ENCODE measurements around the gene ZNF611.
A peak's percentile ranks its signal among the peaks of the same experiment; 100 is the strongest.
"Not testable (repeated sequence)": the region's sequence is repeated elsewhere in the genome, so short reads cannot be mapped to it uniquely, and the experiment has no call there.

Gene ZNF611

GRCh38 chr19:52734893-52735661 lies at the start of gene ZNF611:
Gene ZNF611 (minus strand): TSS chr19:52735044. CDS start chr19:52715894, 19,150 bp downstream.
- peak; percentile 96 to 99 (median 99) for DNase-seq

- not testable (repeated sequence) for DNase-seq
Observed at GRCh38 chr19:52782864-52783263, 48.0 kb upstream of the ZNF611 start.

GRCh38 chr19:52778811-52779210 lies 44.0 kb upstream of the ZNF611 start:
- no peak for DNase-seq

GRCh38 chr19:52756447-52756846 lies 21.6 kb upstream of the ZNF611 start:
- DNase-seq = not testable (repeated sequence)

GRCh38 chr19:52749780-52750179 lies 14.9 kb upstream of the ZNF611 start:
- no peak for DNase-seq

GRCh38 chr19:52748336-52748950 lies 13.6 kb upstream of the ZNF611 start:
- DNase-seq = peak in 2 of 6 experiments; percentile 20 to 37

- peak in 1 of 6 experiments; percentile 10 for DNase-seq
Observed at GRCh38 chr19:52745919-52746318, 11.1 kb upstream of the ZNF611 start.

GRCh38 chr19:52743091-52743490 lies 8.2 kb upstream of the ZNF611 start:
- DNase-seq = no peak

GRCh38 chr19:52742516-52742915 lies 7.7 kb upstream of the ZNF611 start:
- no peak for DNase-seq

GRCh38 chr19:52741951-52742485 lies 7.2 kb upstream of the ZNF611 start:
- DNase-seq = no peak

GRCh38 chr19:52741371-52741770 lies 6.5 kb upstream of the ZNF611 start:
- not testable (repeated sequence) for DNase-seq

- DNase-seq = no peak
Observed at GRCh38 chr19:52739576-52739975, 4.7 kb upstream of the ZNF611 start.

GRCh38 chr19:52735734-52736133 lies 890 bp upstream of the ZNF611 start:
- DNase-seq = peak in 1 of 6 experiments; percentile 7

GRCh38 chr19:52734331-52734892 lies 432 bp downstream of the ZNF611 start:
- DNase-seq = peak in 1 of 6 experiments; percentile 34

GRCh38 chr19:52726051-52726450 lies 8.8 kb downstream of the ZNF611 start:
- not testable (repeated sequence) for DNase-seq

- no peak for DNase-seq
Observed at GRCh38 chr19:52725528-52725961, 9.3 kb downstream of the ZNF611 start.

GRCh38 chr19:52724701-52725514 lies 9.9 kb downstream of the ZNF611 start:
- no peak for DNase-seq

GRCh38 chr19:52723907-52724598 lies 10.8 kb downstream of the ZNF611 start:
- not testable (repeated sequence) for DNase-seq

GRCh38 chr19:52722062-52723003 lies 12.5 kb downstream of the ZNF611 start:
- DNase-seq = no peak

GRCh38 chr19:52720541-52720940 lies 14.3 kb downstream of the ZNF611 start:
- DNase-seq = not testable (repeated sequence)

GRCh38 chr19:52716522-52716921 lies 18.3 kb downstream of the ZNF611 start:
- DNase-seq = no peak

Data from stimulated activated naive CD4-positive, alpha-beta T cell (primary cell).